HG02885 (cell line): Measurements from ENCODE around the gene TSSC4.

Experiments
- ATAC-seq: cut with Tn5 transposase; IDR thresholded peaks from one replicate; pipeline ENCODE4 v1.9.1; 2021; ENCODE audit warnings: mild to moderate bottlenecking; ENCODE audit not compliant: unreplicated experiment, poor library complexity

Gene TSSC4

GRCh38 chr11:2427721-2428321 is 27.3 kb downstream of the TSSC4 start:
- ATAC-seq: no peak

DNA sequence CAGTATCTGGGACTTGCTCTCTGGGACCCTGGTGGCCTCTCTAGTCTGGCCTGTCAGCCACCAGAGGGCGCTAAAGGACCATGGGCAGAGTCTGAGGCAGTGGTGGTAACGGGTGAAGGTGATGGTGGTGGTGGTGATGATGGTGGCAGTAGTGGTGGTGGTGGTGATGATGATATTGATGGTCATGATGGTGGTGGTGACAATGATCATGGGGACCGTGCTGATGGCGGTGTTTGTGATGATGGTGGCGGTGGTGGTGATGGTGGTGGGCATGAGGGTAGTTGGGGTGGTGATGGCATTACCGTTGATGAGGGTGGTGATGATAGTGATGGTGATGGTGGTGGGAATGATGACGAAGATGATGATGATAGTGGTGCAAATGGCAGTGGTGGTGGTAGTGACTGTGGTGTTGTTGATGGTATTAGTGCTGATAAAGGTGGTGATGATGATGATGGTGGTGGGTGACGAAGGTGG is 27.8 kb downstream of the TSSC4 start:
- ATAC-seq: peak; percentile 55

GRCh38 chr11:2431395-2431794 is 30.8 kb downstream of the TSSC4 start:
- no peak for ATAC-seq

DNA sequence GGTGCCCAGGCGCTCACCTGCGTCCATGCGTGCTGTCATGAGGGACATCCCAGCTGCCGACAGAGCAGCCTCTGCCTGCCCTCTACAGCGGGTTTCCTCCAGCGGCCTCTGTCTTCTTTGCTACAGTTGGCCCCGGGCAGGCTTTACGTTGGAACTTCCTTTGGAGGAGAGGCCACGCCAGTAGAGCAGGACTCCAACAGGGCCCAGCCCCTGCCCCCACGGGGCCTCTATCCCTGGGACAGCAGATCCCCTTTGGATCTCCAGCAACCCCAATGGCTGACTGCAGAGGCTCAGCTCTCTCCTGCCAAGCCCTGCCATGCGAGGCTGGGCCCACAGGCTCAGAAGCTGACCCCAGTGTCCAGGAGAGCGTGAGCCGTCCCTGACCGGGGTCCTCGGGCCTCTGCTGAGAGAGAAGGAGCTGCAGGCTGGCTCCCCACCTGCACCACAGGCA is 31.6 kb downstream of the TSSC4 start:
- ATAC-seq: no peak

DNA sequence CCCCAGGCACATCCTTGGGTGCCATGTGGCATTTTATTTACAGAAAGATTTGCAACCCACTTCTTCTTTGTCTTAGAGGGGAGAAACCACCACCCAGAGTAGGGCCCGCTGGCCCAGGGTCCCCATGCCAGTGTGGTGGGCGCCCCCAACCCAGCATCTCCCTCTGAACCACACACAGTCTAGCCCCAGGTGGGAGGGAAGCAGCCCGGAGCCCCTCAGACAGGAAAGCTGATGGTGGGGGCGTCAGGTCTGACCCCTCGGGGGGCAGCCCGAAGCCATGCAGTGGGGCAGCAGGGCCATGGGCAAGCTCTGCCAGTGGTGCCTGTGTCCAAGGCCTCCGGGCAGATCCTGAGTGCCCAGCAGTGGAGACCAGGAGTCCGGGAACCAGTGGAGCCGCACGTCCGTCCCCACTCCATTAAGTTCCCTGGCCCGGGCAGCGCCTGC is 32.1 kb downstream of the TSSC4 start:
- no peak for ATAC-seq

DNA sequence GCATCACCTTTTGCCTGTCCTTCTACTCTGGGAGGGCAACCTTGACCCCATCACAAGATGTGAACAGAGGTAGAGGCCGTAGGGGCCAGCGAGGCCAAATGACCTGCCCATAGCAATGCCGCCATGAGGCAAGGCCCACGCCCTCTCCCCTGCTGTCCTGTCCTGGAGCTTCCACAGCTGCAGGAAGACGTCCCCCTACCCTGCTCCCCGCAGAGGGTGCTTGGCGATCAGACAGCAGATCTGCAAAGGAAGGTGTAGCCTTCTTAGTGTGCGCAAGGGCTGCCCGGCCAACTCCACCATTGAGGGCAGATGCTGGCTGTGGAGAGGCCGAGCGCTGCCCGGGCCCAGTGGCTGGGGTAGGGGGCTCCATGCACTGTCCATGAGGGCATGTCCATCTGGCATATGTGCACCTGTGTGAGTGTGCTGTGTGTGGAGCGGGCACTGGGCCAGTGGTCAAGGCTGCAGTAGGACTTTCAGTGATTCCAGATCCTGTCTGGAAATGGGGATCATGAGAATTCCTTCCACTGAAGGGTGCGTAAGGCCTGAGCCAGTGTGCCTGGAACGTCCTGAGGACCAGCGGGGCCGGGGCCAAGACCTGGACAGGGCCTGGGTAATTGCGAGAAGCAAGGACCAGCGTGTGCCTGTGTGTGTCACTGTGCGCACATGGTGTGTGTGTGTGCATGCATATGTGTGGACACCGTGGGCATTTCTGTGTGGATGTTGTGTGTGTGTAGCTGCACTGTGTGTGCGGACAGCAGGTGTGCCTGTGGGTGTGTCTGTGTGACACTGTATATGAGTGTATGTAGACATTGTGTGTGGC is 32.8 kb downstream of the TSSC4 start:
- no peak for ATAC-seq

DNA sequence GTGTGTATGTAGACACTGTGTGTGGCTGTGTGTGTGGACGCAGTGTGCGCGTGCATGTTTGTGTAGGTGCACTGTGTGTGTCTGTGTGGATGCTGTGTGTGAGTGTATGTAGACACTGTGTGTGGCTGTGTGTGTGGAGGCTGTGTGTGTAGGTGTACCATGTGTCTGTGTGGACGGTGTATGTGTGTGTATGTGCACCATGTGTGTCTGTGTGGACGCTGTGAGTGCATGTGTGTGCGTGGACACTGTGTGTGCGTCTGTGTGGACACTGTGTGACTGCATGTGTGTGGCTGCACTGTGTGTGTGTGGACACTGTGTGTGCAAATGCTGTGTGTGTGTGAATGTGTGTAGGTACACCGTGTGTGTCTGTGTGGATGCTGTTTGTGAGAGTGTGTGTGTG is 33.5 kb downstream of the TSSC4 start:
- ATAC-seq: no peak

DNA sequence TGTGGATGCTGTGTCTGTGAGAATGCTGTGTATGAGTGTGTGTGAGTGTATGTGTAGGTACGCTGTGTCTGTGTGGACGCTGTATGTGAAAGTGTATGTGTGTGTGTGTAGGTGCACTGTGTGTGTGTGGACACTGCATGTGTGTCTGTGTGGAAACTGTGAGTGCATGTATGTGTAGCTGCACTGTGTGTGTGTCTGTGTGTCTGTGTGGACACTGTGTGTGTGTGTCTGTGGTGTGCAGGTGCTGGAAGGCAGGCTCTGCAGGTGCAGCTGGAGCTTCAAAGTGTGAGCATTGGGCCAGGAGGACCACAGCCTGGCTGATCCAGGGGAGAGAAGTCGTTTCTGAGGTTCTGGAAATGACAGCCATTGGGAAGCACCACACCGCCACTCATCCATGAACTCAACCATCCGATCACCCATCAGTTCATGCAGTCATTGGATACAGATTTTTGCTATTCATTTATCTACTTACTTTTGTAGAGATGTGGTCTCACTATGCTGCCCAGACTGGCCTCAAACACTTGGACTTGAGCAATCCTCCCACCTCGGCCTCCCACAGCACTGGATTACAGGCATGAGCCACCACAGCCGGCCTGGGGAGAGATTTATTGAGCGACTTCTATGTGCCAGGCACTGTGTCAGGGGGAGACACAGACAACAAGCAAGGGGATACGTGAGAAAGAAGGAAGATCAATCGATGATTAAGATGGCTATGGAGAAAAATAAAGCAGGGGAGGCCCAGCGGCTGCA is 34.1 kb downstream of the TSSC4 start:
- ATAC-seq: no peak

GRCh38 chr11:2435288-2436012 is 34.9 kb downstream of the TSSC4 start:
- no peak for ATAC-seq

GRCh38 chr11:2436013-2436520 is 35.5 kb downstream of the TSSC4 start:
- no peak for ATAC-seq

GRCh38 chr11:2436521-2437031 is 36.0 kb downstream of the TSSC4 start:
- no peak for ATAC-seq

GRCh38 chr11:2437516-2437915 is 37.0 kb downstream of the TSSC4 start:
- ATAC-seq: no peak

DNA sequence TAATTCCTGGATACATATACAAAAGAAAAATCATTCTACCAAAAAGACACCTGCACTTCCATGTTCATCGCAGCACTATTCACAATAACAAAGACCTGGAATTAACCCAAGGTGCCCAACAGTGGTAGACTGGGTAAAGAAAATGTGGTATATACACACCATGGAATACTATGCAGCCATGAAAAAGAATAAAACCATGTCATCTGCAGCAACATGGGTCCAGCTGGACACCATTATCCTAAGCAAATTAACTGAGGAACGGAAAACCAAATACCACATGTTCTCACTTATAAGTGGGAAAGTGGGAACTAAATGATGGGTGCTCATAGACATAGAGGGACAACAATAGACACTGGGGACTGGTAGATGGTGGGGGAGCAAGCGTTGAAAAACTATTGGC is 39.3 kb downstream of the TSSC4 start:
- no peak for ATAC-seq

- ATAC-seq: no peak
These were observed 40.1 kb downstream of the TSSC4 start for GRCh38 chr11:2440646-2441045.

- no peak for ATAC-seq
These were observed 40.6 kb downstream of the TSSC4 start for GRCh38 chr11:2441171-2441570.

GRCh38 chr11:2442589-2442988 is 42.0 kb downstream of the TSSC4 start:
- no peak for ATAC-seq

- no peak for ATAC-seq
These were observed 42.9 kb downstream of the TSSC4 start for GRCh38 chr11:2443406-2443805.

GRCh38 chr11:2443881-2444820 is 43.6 kb downstream of the TSSC4 start, which contains the start of gene TRPM5:
TRPM5 (minus strand) TSS chr11:2444514; CDS start chr11:2423036, 21,478 bp downstream.
- ATAC-seq: no peak
